K562 (cell line): ENCODE results near the gene BCAN. TPM values are rescaled to one million over a fixed set of nuclear protein-coding genes. Genes with fewer than 3 reads are reported as not detected.

Source experiments
- CBFA2T2 ChIP-seq: fragments of 450-650 bp; conservative IDR thresholded peaks from 2 replicates; pipeline ENCODE4 v1.6.1; 2017; ENCODE audit warnings: mild to moderate bottlenecking
- CXXC5 ChIP-seq: fragments of 250-450 bp; sonication (Bioruptor Pico); IDR thresholded peaks from 2 replicates; pipeline ENCODE4 v1.8.0; 2022; ENCODE audit warnings: inconsistent platforms, mild to moderate bottlenecking, moderate library complexity
- DPF2 ChIP-seq: fragments of 450-650 bp; IDR thresholded peaks from 2 replicates; pipeline ENCODE4 v1.6.1; 2016
- ETV1 ChIP-seq: fragments of 450-650 bp; conservative IDR thresholded peaks from 2 replicates; pipeline ENCODE4 v1.6.1; 2016; ENCODE audit warnings: missing genetic modification characterization, control low read depth, low read depth, missing compliant biosample characterization
- FOXM1 ChIP-seq, 2 experiments: fragments of 450-650 bp in 1 of 2; sonication (generic) in 1 of 2; formaldehyde crosslinking in 1 of 2; IDR thresholded peaks; 2 replicates each; pipeline versions ENCODE4 v1.6.1 to v1.9.0; 2017 to 2022; ENCODE audit warnings: low read depth in 2 of 2, mild to moderate bottlenecking in 2 of 2, missing genetic modification reagents in 1 of 2, moderate library complexity in 1 of 2
- JUN ChIP-seq, 2 experiments: sonication (generic) in 1 of 2; formaldehyde crosslinking in 1 of 2; IDR thresholded peaks; 2 replicates each; pipeline versions ENCODE4 v1.6.1 to v1.8.0; 2012 to 2022; ENCODE audit warnings: borderline replicate concordance in 2 of 2, mild to moderate bottlenecking in 2 of 2, improper control_type of control experiment in 1 of 2, low read depth in 1 of 2, low read length in 1 of 2, missing genetic modification reagents in 1 of 2
- MAZ ChIP-seq, 2 experiments: fragments of 450-650 bp in 1 of 2; sonication (generic) in 1 of 2; formaldehyde crosslinking; IDR thresholded peaks in 1 of 2; conservative IDR thresholded peaks in 1 of 2; 2 replicates each; pipeline versions ENCODE4 v1.4.0 to v1.5.0; 2020; ENCODE audit warnings: mild to moderate bottlenecking in 1 of 2, missing genetic modification reagents in 1 of 2
- MTA2 ChIP-seq: fragments of 450-650 bp; IDR thresholded peaks from 2 replicates; pipeline ENCODE4 v1.6.1; 2016; ENCODE audit warnings: low read depth
- POLR2G ChIP-seq: fragments of 200-400 bp; formaldehyde crosslinking; IDR thresholded peaks from 2 replicates; pipeline ENCODE4 v1.6.1; 2017; ENCODE audit warnings: low read depth, mild to moderate bottlenecking, antibody characterized with exemption, low read length, moderate library complexity
- SIN3B ChIP-seq: fragments of 450-650 bp; IDR thresholded peaks from 2 replicates; pipeline ENCODE4 v1.6.1; 2017; ENCODE audit warnings: low read depth, mild to moderate bottlenecking, moderate library complexity
- SP1 ChIP-seq: sonication (generic); formaldehyde crosslinking; IDR thresholded peaks from 2 replicates; pipeline ENCODE4 v1.8.1; 2022; ENCODE audit warnings: mild to moderate bottlenecking, missing genetic modification reagents
- ZBTB7A ChIP-seq: IDR thresholded peaks from 2 replicates; pipeline ENCODE4 v1.6.1; 2011; ENCODE audit warnings: low read depth, mild to moderate bottlenecking, low read length, moderate library complexity, borderline replicate concordance; ENCODE audit not compliant: control insufficient read depth
- ZNF408 ChIP-seq: fragments of 250-450 bp; sonication (Bioruptor Pico); IDR thresholded peaks from 2 replicates; pipeline ENCODE4 v1.4.0; 2020; ENCODE audit warnings: low read depth, mild to moderate bottlenecking, moderate library complexity
- polyA plus RNA-seq, 8 experiments: library from polyadenylated mRNA; depleted of rRNA in 4 of 8; stranded (reverse) in 5 of 8; unstranded in 3 of 8; fragments of >200 nt; fragmentation: Nextera tagmentation in 2 of 8; fragmentation: Illumina TruSeq in 1 of 8; extraction: Ambion mirVana in 2 of 8; extraction: Trizol in 1 of 8; gene quantifications; 2 replicates each; pipeline versions ENCODE4 v1.2.1 to v1.2.3, GENCODE V29; 2011 to 2014; ENCODE audit warnings: inconsistent platforms in 1 of 8, missing spikeins in 1 of 8
- total RNA-seq, 7 experiments: library from RNA; depleted of rRNA in 6 of 7; stranded (reverse); fragments of >200 nt in 6 of 7; fragmentation: Illumina TruSeq in 2 of 7; extraction: Trizol in 2 of 7; gene quantifications; 2 replicates each; pipeline versions ENCODE4 v1.2.1 to v1.2.3, GENCODE V29; 2011 to 2021; ENCODE audit warnings: low replicate concordance in 1 of 7
- TF ChIP-seq, protein P1 (sequence below): fragments of 250-450 bp; sonication (Bioruptor Pico); IDR thresholded peaks from 2 replicates; pipeline ENCODE4 v1.8.0; 2022; ENCODE audit warnings: inconsistent platforms
- TF ChIP-seq, protein P2 (sequence below), 2 experiments: IDR thresholded peaks; 2 replicates each; pipeline ENCODE4 v1.6.1; 2011; ENCODE audit warnings: borderline replicate concordance in 1 of 2, control low read depth in 1 of 2, low read depth in 1 of 2, low read length in 1 of 2, mild to moderate bottlenecking in 1 of 2, mixed read lengths in 1 of 2, moderate library complexity in 1 of 2; ENCODE audit not compliant: insufficient read depth in 1 of 2, insufficient read length in 1 of 2, poor library complexity in 1 of 2, severe bottlenecking in 1 of 2; ENCODE audit errors: extremely low read depth in 1 of 2
- TF ChIP-seq, protein P3 (sequence below): sonication (generic); formaldehyde crosslinking; IDR thresholded peaks from 2 replicates; pipeline ENCODE4 v1.8.1; 2023; ENCODE audit warnings: mild to moderate bottlenecking, missing genetic modification reagents
- TF ChIP-seq, protein P4 (sequence below): sonication (generic); formaldehyde crosslinking; IDR thresholded peaks from 2 replicates; pipeline ENCODE4 v1.8.1; 2023; ENCODE audit warnings: mild to moderate bottlenecking, missing genetic modification reagents, moderate library complexity

The BCAN gene
- total and polyA plus RNA-seq, 9 of the 15 experiments (the other 6 are each of a cell fraction or from before 2014, with no cell fraction given): 0.04 to 0.33 (median 0.14) TPM; not detected in 5

DNA sequence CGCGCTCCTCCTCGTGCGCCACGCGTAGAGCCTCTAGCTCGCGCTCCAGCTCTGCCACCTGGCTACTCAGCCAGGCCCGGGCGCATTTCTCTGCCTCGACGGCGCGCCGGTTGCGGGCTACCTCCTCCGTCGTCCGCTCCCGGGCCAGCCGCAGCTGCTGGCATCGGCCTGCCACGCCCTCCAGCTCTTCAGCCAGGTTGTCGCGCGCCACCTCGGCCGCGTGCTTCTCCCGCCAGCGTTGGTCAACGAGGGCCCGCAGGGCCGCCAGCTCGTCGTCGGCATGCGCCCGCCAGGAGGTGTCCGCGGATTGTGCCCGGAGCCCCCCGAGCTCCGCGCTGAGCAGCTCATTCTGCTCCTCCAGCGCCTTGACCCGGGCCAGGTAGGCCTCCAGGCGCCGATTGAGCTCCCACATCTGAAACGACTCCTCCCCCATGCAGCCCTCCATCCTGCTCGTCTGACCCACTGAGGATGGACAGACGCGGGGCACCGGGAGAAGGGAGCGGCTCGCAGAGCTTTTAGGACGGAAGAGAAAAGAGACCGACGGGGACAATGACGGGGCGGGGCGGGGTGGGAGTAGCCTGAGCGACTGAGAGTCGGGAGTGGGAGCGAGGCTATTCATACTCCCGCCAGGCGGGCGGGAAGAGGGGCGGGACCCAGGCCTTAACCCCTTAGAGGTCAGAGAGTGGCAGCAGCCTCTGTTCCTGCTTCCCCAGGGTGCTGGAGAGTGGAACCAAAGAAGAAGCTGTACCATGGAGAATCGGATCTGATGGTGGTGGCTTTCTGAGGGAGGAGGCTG lies 35.1 kb downstream of the BCAN start, which contains the start of gene NES (continued):
- no peak for TF ChIP-seq MTA2
- peak; percentile 81 for TF ChIP-seq POLR2G
- peak; percentile 25; the same call in 1 of the 2 replicates for TF ChIP-seq ETV1 (tag)
- TF ChIP-seq FOXM1 (IDR thresholded peaks at IDR 0.05; ENCODE audit: low read depth): 0 out of 2 replicates have a peak, but pooled peaks have one; percentile 18
- TF ChIP-seq FOXM1 (CRISPR knock-in tag; IDR thresholded peaks at IDR 0.05; ENCODE audit: low read depth): no peak
- 0 out of 2 replicates have a peak, but pooled peaks have one; percentile 12 for TF ChIP-seq SP1 (CRISPR knock-in tag)
- 0 out of 2 replicates have a peak, but pooled peaks have one; percentile 8 for TF ChIP-seq CXXC5 (CRISPR knock-in tag)
- TF ChIP-seq ZNF408 (CRISPR knock-in tag): no peak
- TF ChIP-seq ZBTB7A: peak; percentile 72; the same call in 1 of the 2 replicates
- TF ChIP-seq, protein P1, sequence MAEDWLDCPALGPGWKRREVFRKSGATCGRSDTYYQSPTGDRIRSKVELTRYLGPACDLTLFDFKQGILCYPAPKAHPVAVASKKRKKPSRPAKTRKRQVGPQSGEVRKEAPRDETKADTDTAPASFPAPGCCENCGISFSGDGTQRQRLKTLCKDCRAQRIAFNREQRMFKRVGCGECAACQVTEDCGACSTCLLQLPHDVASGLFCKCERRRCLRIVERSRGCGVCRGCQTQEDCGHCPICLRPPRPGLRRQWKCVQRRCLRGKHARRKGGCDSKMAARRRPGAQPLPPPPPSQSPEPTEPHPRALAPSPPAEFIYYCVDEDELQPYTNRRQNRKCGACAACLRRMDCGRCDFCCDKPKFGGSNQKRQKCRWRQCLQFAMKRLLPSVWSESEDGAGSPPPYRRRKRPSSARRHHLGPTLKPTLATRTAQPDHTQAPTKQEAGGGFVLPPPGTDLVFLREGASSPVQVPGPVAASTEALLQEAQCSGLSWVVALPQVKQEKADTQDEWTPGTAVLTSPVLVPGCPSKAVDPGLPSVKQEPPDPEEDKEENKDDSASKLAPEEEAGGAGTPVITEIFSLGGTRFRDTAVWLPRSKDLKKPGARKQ (CRISPR knock-in tag): peak; percentile 74; the same call in 1 of the 2 replicates
- TF ChIP-seq, protein P2, sequence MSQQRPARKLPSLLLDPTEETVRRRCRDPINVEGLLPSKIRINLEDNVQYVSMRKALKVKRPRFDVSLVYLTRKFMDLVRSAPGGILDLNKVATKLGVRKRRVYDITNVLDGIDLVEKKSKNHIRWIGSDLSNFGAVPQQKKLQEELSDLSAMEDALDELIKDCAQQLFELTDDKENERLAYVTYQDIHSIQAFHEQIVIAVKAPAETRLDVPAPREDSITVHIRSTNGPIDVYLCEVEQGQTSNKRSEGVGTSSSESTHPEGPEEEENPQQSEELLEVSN (IDR thresholded peaks at IDR 0.05; ENCODE audit: borderline replicate concordance in 1 of 2, extremely low read depth in 1 of 2, insufficient read depth in 1 of 2, insufficient read length in 1 of 2, low read depth in 1 of 2, low read length in 1 of 2, poor library complexity in 1 of 2, severe bottlenecking in 1 of 2): peak in 1 of 2 experiments; percentile 25
- TF ChIP-seq, protein P3, sequence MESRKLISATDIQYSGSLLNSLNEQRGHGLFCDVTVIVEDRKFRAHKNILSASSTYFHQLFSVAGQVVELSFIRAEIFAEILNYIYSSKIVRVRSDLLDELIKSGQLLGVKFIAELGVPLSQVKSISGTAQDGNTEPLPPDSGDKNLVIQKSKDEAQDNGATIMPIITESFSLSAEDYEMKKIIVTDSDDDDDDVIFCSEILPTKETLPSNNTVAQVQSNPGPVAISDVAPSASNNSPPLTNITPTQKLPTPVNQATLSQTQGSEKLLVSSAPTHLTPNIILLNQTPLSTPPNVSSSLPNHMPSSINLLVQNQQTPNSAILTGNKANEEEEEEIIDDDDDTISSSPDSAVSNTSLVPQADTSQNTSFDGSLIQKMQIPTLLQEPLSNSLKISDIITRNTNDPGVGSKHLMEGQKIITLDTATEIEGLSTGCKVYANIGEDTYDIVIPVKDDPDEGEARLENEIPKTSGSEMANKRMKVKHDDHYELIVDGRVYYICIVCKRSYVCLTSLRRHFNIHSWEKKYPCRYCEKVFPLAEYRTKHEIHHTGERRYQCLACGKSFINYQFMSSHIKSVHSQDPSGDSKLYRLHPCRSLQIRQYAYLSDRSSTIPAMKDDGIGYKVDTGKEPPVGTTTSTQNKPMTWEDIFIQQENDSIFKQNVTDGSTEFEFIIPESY: peak; percentile 89
- no peak for TF ChIP-seq CBFA2T2
- 0 out of 2 replicates have a peak, but pooled peaks have one; percentile 13 for TF ChIP-seq SIN3B
- TF ChIP-seq, protein P4, sequence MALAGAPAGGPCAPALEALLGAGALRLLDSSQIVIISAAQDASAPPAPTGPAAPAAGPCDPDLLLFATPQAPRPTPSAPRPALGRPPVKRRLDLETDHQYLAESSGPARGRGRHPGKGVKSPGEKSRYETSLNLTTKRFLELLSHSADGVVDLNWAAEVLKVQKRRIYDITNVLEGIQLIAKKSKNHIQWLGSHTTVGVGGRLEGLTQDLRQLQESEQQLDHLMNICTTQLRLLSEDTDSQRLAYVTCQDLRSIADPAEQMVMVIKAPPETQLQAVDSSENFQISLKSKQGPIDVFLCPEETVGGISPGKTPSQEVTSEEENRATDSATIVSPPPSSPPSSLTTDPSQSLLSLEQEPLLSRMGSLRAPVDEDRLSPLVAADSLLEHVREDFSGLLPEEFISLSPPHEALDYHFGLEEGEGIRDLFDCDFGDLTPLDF (CRISPR knock-in tag): no peak
- no peak for TF ChIP-seq JUN (IDR thresholded peaks at IDR 0.05; ENCODE audit: borderline replicate concordance, low read depth, low read length)
- TF ChIP-seq JUN (CRISPR knock-in tag; IDR thresholded peaks at IDR 0.05; ENCODE audit: borderline replicate concordance): peak; percentile 55; the same call in 1 of the 2 replicates
- TF ChIP-seq MAZ (CRISPR knock-in tag; conservative IDR thresholded peaks at IDR 0.05 in 1 of 2, IDR thresholded peaks at IDR 0.05 in 1 of 2): peak in 1 of 2 experiments; percentile 68; a peak in 2 of 4 replicates
- TF ChIP-seq DPF2: 0 out of 2 replicates have a peak, but pooled peaks have one; percentile 32
